CD4-positive, alpha-beta T cell (primary cell): ENCODE data around the gene ENOX1. TPM values are rescaled to one million over a fixed set of nuclear protein-coding genes. Genes with fewer than 3 reads are reported as not detected.

ENCODE experiments used
- ATAC-seq: fragments of 200-7000 bp; cut with Tn5 transposase; one replicate; pipeline ENCODE4 v1.10.0; 2022; ENCODE audit warnings: mild to moderate bottlenecking; ENCODE audit not compliant: poor library complexity
- CTCF ChIA-PET: fragments of 350-600 bp; sonication (Branson Sonifier 250); formaldehyde crosslinking; loops from one replicate; lab custom pipeline; 2021; ENCODE audit warnings: antibody characterized with exemption, inconsistent platforms; lab: Charles Lee
- POLR2A ChIA-PET: fragments of 350-600 bp; sonication (Branson Sonifier 250); formaldehyde crosslinking; loops from one replicate; lab custom pipeline; 2021; ENCODE audit warnings: antibody characterized with exemption, inconsistent platforms; lab: Charles Lee
- DNase-seq, 14 experiments: peaks; one replicate each; pipeline ENCODE4 v3.0.0-alpha.2; 2013 to 2020; ENCODE audit warnings: mixed read lengths in 2 of 14
- H3K27ac ChIP-seq, 2 donors: one replicate each; pipeline versions ENCODE4 v1.5.1 to v1.7.0; 2013; ENCODE audit warnings: low read length in 2 of 2, low read depth in 1 of 2, mild to moderate bottlenecking in 1 of 2
- H3K27me3 ChIP-seq, 2 experiments: 1 replicate in 1 of 2; 2 replicates in 1 of 2; pipeline versions ENCODE4 v1.6.1 to v1.7.0; 2013; ENCODE audit warnings: low read length in 2 of 2, control low read depth in 1 of 2, mild to moderate bottlenecking in 1 of 2, moderate library complexity in 1 of 2; ENCODE audit not compliant: insufficient read depth in 2 of 2, control insufficient read depth in 1 of 2
- H3K36me3 ChIP-seq: one replicate; pipeline ENCODE4 v1.6.1; 2013; ENCODE audit warnings: low read length, control low read depth; ENCODE audit not compliant: insufficient read depth
- H3K4me1 ChIP-seq: one replicate; pipeline ENCODE4 v1.6.1; 2013; ENCODE audit warnings: low read length, control low read depth; ENCODE audit not compliant: insufficient read depth
- H3K4me3 ChIP-seq: one replicate; pipeline ENCODE4 v1.5.1; 2013; ENCODE audit warnings: mild to moderate bottlenecking, low read length, moderate library complexity
- H3K9me3 ChIP-seq, 2 experiments: 1 replicate in 1 of 2; 2 replicates in 1 of 2; pipeline versions ENCODE4 v1.6.1 to v1.7.0; 2013; ENCODE audit warnings: low read length in 2 of 2, mild to moderate bottlenecking in 2 of 2, control low read depth in 1 of 2, moderate library complexity in 1 of 2; ENCODE audit not compliant: control insufficient read depth in 1 of 2, insufficient read depth in 1 of 2
- H3K27ac Mint-ChIP-seq: one replicate; pipeline ENCODE4 v1.8.0; 2020; ENCODE audit warnings: mixed read lengths
- H3K27me3 Mint-ChIP-seq: one replicate; pipeline ENCODE4 v1.8.0; 2021; ENCODE audit warnings: mixed read lengths
- H3K36me3 Mint-ChIP-seq: one replicate; pipeline ENCODE4 v1.8.0; 2021; ENCODE audit warnings: low read depth, mixed read lengths
- H3K4me1 Mint-ChIP-seq: one replicate; pipeline ENCODE4 v1.8.0; 2021; ENCODE audit warnings: low read depth, mixed read lengths
- H3K4me3 Mint-ChIP-seq: one replicate; pipeline ENCODE4 v1.8.0; 2020; ENCODE audit warnings: mild to moderate bottlenecking, mixed read lengths
- H3K9me3 Mint-ChIP-seq: one replicate; pipeline ENCODE4 v1.8.0; 2020; ENCODE audit warnings: mixed read lengths
- intact Hi-C, 2 experiments: fragments of 100-400 bp; cut with DNase I in 1 of 2; cut with micrococcal nuclease in 1 of 2; formaldehyde crosslinking; loops; one replicate each; pipeline versions ENCODE4 v1.15.1 to v1.9.0; 2023 to 2025; cut with DNase I, micrococcal nuclease
- total RNA-seq, 174 experiments: library from RNA in 2 of 174; stranded (reverse) in 2 of 174; gene quantifications; one replicate each; pipeline ENCODE4 v1.2.3 and lab custom pipeline; 2021 to 2026
- TF ChIP-seq, protein P1 (sequence below): fragments of 200-600 bp; IDR thresholded peaks from one replicate; pipeline ENCODE4 v1.8.0; 2022; ENCODE audit warnings: antibody characterized with exemption, mild to moderate bottlenecking

ENOX1 gene
- total RNA-seq, 2 experiments from 2014 or later = not detected

DNA sequence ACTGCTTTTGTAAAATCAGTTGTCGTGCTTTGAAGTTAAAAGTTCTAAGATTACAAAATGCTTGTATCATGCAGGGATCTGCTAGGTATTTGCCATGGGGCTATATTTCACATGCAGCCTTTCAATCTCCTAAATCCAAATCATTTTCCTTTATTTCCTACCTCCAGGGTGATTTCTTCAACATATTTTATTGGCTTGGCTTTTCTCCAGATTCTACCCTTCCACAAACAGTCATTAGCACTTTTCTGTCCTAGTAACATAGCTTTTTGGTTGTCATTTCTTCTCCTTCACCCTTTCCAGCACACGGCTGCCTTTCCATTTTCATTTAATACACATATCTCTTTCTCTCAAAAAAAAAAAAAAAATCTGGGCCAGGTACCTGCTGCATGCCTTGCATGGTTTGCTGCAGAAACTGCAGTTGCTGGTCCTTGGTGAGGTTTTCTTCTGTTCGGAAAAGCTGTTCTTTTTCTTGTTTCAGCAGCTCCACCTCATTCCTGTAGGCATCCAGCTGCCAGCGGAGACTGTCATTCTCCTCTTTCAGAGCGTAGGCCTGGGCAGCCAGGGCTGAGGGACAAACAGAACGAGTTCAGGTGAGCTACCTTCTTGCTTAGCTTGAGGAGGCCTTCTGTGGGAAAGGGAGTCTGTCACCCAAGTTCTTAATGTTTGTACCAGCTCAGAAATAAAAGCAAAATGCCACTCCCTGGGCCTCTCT, 488.6 kb downstream of the ENOX1 start:
- CTCF ChIA-PET = no interaction called here
- Mint-ChIP-seq H3K4me1 (no peaks in the 10 kb centered on the region), H3K27me3 (peaks cover 10% of the 10 kb centered on the region), H3K4me3 (no peak overlapping the region), H3K36me3 (no peaks in the 10 kb centered on the region), H3K9me3 (no peaks in the 10 kb centered on the region), H3K27ac (no peak overlapping the region)
- Histone ChIP-seq H3K36me3 (no peaks in the 10 kb centered on the region), H3K9me3 (no peaks in the 10 kb centered on the region), H3K4me1 (no peaks in the 10 kb centered on the region), H3K27ac (no peak overlapping the region), H3K4me3 (no peak overlapping the region), H3K27me3 (peaks cover 0 to 8% of the 10 kb centered on the region in 2 experiments)
- DNase-seq = no peak
- intact Hi-C loops = no loop called here
- POLR2A ChIA-PET = no interaction called here
- no peak for ATAC-seq
- TF ChIP-seq, protein P1, sequence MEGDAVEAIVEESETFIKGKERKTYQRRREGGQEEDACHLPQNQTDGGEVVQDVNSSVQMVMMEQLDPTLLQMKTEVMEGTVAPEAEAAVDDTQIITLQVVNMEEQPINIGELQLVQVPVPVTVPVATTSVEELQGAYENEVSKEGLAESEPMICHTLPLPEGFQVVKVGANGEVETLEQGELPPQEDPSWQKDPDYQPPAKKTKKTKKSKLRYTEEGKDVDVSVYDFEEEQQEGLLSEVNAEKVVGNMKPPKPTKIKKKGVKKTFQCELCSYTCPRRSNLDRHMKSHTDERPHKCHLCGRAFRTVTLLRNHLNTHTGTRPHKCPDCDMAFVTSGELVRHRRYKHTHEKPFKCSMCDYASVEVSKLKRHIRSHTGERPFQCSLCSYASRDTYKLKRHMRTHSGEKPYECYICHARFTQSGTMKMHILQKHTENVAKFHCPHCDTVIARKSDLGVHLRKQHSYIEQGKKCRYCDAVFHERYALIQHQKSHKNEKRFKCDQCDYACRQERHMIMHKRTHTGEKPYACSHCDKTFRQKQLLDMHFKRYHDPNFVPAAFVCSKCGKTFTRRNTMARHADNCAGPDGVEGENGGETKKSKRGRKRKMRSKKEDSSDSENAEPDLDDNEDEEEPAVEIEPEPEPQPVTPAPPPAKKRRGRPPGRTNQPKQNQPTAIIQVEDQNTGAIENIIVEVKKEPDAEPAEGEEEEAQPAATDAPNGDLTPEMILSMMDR = no peak

DNA sequence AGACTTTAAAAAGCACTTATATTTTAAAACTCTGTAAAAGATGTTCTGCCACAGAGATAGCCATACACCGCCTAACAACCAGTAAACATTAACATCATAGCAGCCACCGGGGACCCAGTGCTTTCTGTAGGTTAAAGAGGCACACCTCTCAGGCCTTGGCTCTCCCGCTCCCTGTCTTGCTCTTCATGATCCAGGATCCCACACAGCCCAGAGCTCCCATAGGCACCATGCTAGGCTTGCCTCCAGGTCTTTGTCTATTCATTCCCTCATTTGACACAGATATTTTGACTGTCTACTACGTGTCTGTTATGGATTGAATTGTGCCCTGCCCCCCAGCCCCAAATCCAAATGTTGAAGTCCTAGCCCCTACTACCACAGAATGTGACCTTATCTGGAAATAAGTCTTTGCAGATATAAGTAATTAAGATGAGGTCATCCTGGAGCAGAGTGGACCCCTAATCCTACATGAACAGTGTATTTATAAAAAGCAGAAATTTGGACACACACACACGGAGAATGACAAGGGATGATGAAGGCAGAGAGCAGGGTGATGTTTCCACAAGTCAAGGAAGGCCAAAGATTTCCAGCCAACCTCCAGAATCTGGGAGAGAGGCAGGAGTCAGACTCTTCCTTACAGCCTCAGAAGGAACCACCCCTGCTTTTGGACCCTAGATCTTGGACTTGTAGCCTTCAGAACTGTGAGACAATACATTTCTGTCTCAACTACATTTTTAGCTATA, 490.8 kb downstream of the ENOX1 start:
- ATAC-seq (no peak), DNase-seq (no peak)
- Histone ChIP-seq H3K4me1 (no peaks in the 10 kb centered on the region), H3K27ac (no peak overlapping the region), H3K36me3 (no peaks in the 10 kb centered on the region), H3K27me3 (peaks cover 3 to 8% of the 10 kb centered on the region in 2 experiments), H3K9me3 (no peaks in the 10 kb centered on the region), H3K4me3 (no peak overlapping the region)
- Mint-ChIP-seq H3K36me3 (no peaks in the 10 kb centered on the region), H3K4me3 (no peak overlapping the region), H3K27me3 (peaks cover 10% of the 10 kb centered on the region), H3K27ac (no peak overlapping the region), H3K9me3 (no peaks in the 10 kb centered on the region), H3K4me1 (no peaks in the 10 kb centered on the region)
- ChIA-PET CTCF (no interaction called here), POLR2A (no interaction called here)
- TF ChIP-seq, protein P1 = no peak
- intact Hi-C loops = no loop called here

DNA sequence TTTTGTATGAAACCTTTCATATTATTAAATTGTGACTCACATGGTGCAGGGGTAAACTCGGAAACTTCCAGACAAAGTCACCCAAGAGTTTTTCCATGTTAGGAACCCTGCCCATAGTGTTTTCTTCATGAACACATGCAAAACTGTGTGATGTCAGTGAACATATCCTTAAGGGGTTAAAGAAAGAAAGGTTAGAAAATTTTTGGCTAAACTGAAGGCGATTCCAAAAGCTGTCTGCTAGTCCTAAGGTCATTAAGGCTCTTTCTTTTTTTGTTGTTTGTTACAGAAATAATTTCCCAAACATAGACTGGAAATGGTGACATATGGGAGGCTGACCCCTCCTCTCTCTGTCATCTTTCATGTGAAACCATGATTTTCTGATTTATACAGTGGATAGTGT, 491.5 kb downstream of the ENOX1 start:
- ChIA-PET CTCF (no interaction called here), POLR2A (no interaction called here)
- no peak overlapping the region for H3K4me3 Mint-ChIP-seq
- Histone ChIP-seq H3K4me3 (no peak overlapping the region), H3K9me3 (no peaks in the 10 kb centered on the region), H3K27me3 (peaks cover 3 to 8% of the 10 kb centered on the region in 2 experiments), H3K4me1 (no peaks in the 10 kb centered on the region), H3K27ac (no peak overlapping the region), H3K36me3 (no peaks in the 10 kb centered on the region)
- no peaks in the 10 kb centered on the region for H3K9me3 Mint-ChIP-seq
- intact Hi-C loops = no loop called here
- H3K36me3 Mint-ChIP-seq = no peaks in the 10 kb centered on the region
- DNase-seq = no peak
- H3K27ac Mint-ChIP-seq = no peak overlapping the region
- no peak for ATAC-seq
- TF ChIP-seq, protein P1 = no peak
- peaks cover 10% of the 10 kb centered on the region for H3K27me3 Mint-ChIP-seq
- H3K4me1 Mint-ChIP-seq = no peaks in the 10 kb centered on the region
